IPS-11a (cell line): ENCODE results near the gene TIGD7.
A peak's percentile ranks its signal among the peaks of the same experiment; 100 is the strongest.
"Not testable (repeated sequence)": the region's sequence is repeated elsewhere in the genome, so short reads cannot be mapped to it uniquely, and the experiment has no call there.

Experiments
- H3K4me3 ChIP-seq: one replicate; pipeline ENCODE4 v1.5.1; 2013; ENCODE audit warnings: low read depth, low read length, control low read depth

Gene TIGD7

GRCh38 chr16:3282730-3283542 is 22.3 kb downstream of the TIGD7 start, which contains the start of gene ZNF263:
ZNF263 (plus strand) TSS chr16:3283491; CDS start chr16:3283819, 328 bp downstream.
- H3K4me3 ChIP-seq: peak within 1 kb of the TSS; percentile 78

GRCh38 chr16:3282103-3282729 is 23.0 kb downstream of the TIGD7 start:
- H3K4me3 ChIP-seq: peak overlapping the region; percentile 78

GRCh38 chr16:3281222-3281820 is 23.9 kb downstream of the TIGD7 start:
- no peak overlapping the region for H3K4me3 ChIP-seq

GRCh38 chr16:3276679-3277078 is 28.6 kb downstream of the TIGD7 start:
- H3K4me3 ChIP-seq: no peak overlapping the region

GRCh38 chr16:3274947-3275346 is 30.3 kb downstream of the TIGD7 start:
- H3K4me3 ChIP-seq: no peak overlapping the region

- H3K4me3 ChIP-seq: no peak overlapping the region
Observed at GRCh38 chr16:3274490-3274889, 30.7 kb downstream of the TIGD7 start.

GRCh38 chr16:3271281-3271680 is 33.9 kb downstream of the TIGD7 start:
- not testable (repeated sequence) for H3K4me3 ChIP-seq

- not testable (repeated sequence) for H3K4me3 ChIP-seq
Observed at GRCh38 chr16:3270718-3271117, 34.5 kb downstream of the TIGD7 start.

- no peak overlapping the region for H3K4me3 ChIP-seq
Observed at GRCh38 chr16:3268294-3268693, 36.9 kb downstream of the TIGD7 start.

- no peak overlapping the region for H3K4me3 ChIP-seq
Observed at GRCh38 chr16:3266873-3267537, 38.2 kb downstream of the TIGD7 start.

GRCh38 chr16:3264137-3265036 is 40.8 kb downstream of the TIGD7 start:
- peak overlapping the region; percentile 62 for H3K4me3 ChIP-seq

- no peak overlapping the region for H3K4me3 ChIP-seq
Observed at GRCh38 chr16:3262517-3262916, 42.7 kb downstream of the TIGD7 start.

GRCh38 chr16:3259836-3260235 is 45.4 kb downstream of the TIGD7 start:
- no peak overlapping the region for H3K4me3 ChIP-seq

- no peak overlapping the region for H3K4me3 ChIP-seq
Observed at GRCh38 chr16:3256866-3257465, 48.3 kb downstream of the TIGD7 start.

- H3K4me3 ChIP-seq: no peak within 1 kb of the TSS
Observed at GRCh38 chr16:3256146-3256865, 48.9 kb downstream of the TIGD7 start, which contains the start of gene MEFV. MEFV (minus strand) TSS chr16:3256633; CDS start chr16:3256587, 46 bp downstream.

GRCh38 chr16:3254309-3254708 is 50.9 kb downstream of the TIGD7 start:
- no peak overlapping the region for H3K4me3 ChIP-seq

GRCh38 chr16:3252967-3253366 is 52.3 kb downstream of the TIGD7 start:
- no peak overlapping the region for H3K4me3 ChIP-seq

GRCh38 chr16:3249451-3249850 is 55.8 kb downstream of the TIGD7 start:
- no peak overlapping the region for H3K4me3 ChIP-seq

- H3K4me3 ChIP-seq: no peak overlapping the region
Observed at GRCh38 chr16:3249020-3249419, 56.2 kb downstream of the TIGD7 start.
